HCT116 (cell line): ENCODE results near the gene IGFL4. TPM values are rescaled to one million over a fixed set of nuclear protein-coding genes. Genes with fewer than 3 reads are reported as not detected.

Experiments used
- ATAC-seq: fragments of 200-7000 bp; cut with Tn5 transposase; 2 replicates; pipeline ENCODE4 v1.9.1; 2020; ENCODE audit warnings: mild to moderate bottlenecking, moderate library complexity
- BruUV-seq: library from RNA; stranded (reverse); fragments of 400-500 nt; replicated peaks from 2 replicates; lab custom pipeline; 2021; lab: Mats Ljungman, UMichigan
- CTCF ChIA-PET: fragments of 300-600 bp; sonication (Branson Sonifier 250); formaldehyde crosslinking; loops from one replicate; lab custom pipeline; 2021; ENCODE audit warnings: antibody characterized with exemption; lab: Charles Lee
- POLR2A ChIA-PET: fragments of 300-600, 350-600 bp; sonication (Branson Sonifier 250); formaldehyde crosslinking; loops from one replicate; lab custom pipeline; 2021; ENCODE audit warnings: antibody characterized with exemption; lab: Charles Lee
- RAD21 ChIA-PET, 2 experiments: fragments of 300-600 bp; sonication (Branson Sonifier 250); formaldehyde crosslinking; loops; one replicate each; lab custom pipeline; 2023; ENCODE audit warnings: low total read pairs in 2 of 2; ENCODE audit not compliant: uncharacterized antibody in 2 of 2, unreplicated experiment in 2 of 2, low non-redundant PET in 1 of 2; lab: Charles Lee
- DNase-seq: peaks from one replicate; pipeline ENCODE4 v3.0.0-alpha.2; 2010; ENCODE audit warnings: low read depth, low spot score
- H2AFZ ChIP-seq: fragments of 200-600 bp; shearing (Covaris generic), sonication (generic); 2 replicates; pipeline ENCODE4 v1.6.1; 2017; ENCODE audit warnings: low read depth, mixed run types, mixed read lengths, antibody characterized with exemption, low read length; ENCODE audit not compliant: poor library complexity, severe bottlenecking
- H3K27ac ChIP-seq: 2 replicates; pipeline ENCODE4 v1.5.1; 2012; ENCODE audit warnings: low read depth, low read length
- H3K27me3 ChIP-seq: fragments of 200-600 bp; sonication (generic); 2 replicates; pipeline ENCODE4 v1.6.1; 2016; ENCODE audit warnings: mixed run types, low read length, mixed read lengths; ENCODE audit not compliant: insufficient read depth
- H3K36me3 ChIP-seq, 2 experiments: fragments of 200-500 bp in 1 of 2; fragments of 200-600 bp in 1 of 2; sonication (Bioruptor generic) in 1 of 2; sonication (generic) in 1 of 2; 2 replicates each; pipeline versions ENCODE4 v1.5.1 to v1.6.1; 2014 to 2016; ENCODE audit warnings: low read length in 2 of 2, inconsistent platforms in 1 of 2, mixed read lengths in 1 of 2, mixed run types in 1 of 2; ENCODE audit not compliant: insufficient read depth in 2 of 2, control insufficient read depth in 1 of 2
- H3K4me1 ChIP-seq, 2 experiments: fragments of 200-600 bp in 1 of 2; sonication (generic) in 1 of 2; 2 replicates each; pipeline versions ENCODE4 v1.5.1 to v1.6.1; 2012 to 2017; ENCODE audit warnings: low read length in 2 of 2, inconsistent platforms in 1 of 2, mild to moderate bottlenecking in 1 of 2, mixed read lengths in 1 of 2, mixed run types in 1 of 2, moderate library complexity in 1 of 2; ENCODE audit not compliant: insufficient read depth in 2 of 2, control insufficient read depth in 1 of 2
- H3K4me2 ChIP-seq: fragments of 200-600 bp; sonication (generic); 2 replicates; pipeline ENCODE4 v1.6.1; 2017; ENCODE audit warnings: mixed run types, low read length, mixed read lengths
- H3K4me3 ChIP-seq, 2 experiments: fragments of 200-600 bp in 1 of 2; sonication (generic) in 1 of 2; replicated peaks in 1 of 2; 2 replicates each; pipeline ENCODE4 v1.5.1; 2011 to 2016; ENCODE audit warnings: low read length in 2 of 2, control low read depth in 1 of 2, low read depth in 1 of 2, mild to moderate bottlenecking in 1 of 2, mixed read lengths in 1 of 2, mixed run types in 1 of 2
- H3K79me2 ChIP-seq: fragments of 200-600 bp; sonication (generic); 2 replicates; pipeline ENCODE4 v1.6.1; 2017; ENCODE audit warnings: mild to moderate bottlenecking, mixed run types, low read length, moderate library complexity, mixed read lengths; ENCODE audit not compliant: insufficient read depth
- H3K9ac ChIP-seq: fragments of 200-600 bp; sonication (generic); 2 replicates; pipeline ENCODE4 v1.6.1; 2016; ENCODE audit warnings: low read length, mixed read lengths
- H3K9me2 ChIP-seq: fragments of 200-600 bp; sonication (generic), shearing (Covaris generic); 2 replicates; pipeline ENCODE4 v1.6.1; 2017; ENCODE audit warnings: mixed run types, mild to moderate bottlenecking, moderate library complexity; ENCODE audit not compliant: insufficient read depth
- H3K9me3 ChIP-seq, 2 experiments: fragments of 200-500 bp in 1 of 2; fragments of 200-600 bp in 1 of 2; sonication (Bioruptor generic) in 1 of 2; sonication (generic) in 1 of 2; 2 replicates each; pipeline ENCODE4 v1.6.1; 2014 to 2017; ENCODE audit warnings: low read length in 2 of 2, mixed read lengths in 2 of 2, inconsistent platforms in 1 of 2, low read depth in 1 of 2, mild to moderate bottlenecking in 1 of 2, mixed run types in 1 of 2, moderate library complexity in 1 of 2; ENCODE audit not compliant: control insufficient read depth in 1 of 2, insufficient read depth in 1 of 2
- H4K20me1 ChIP-seq: fragments of 200-600 bp; sonication (generic), shearing (Covaris generic); 2 replicates; pipeline ENCODE4 v1.6.1; 2017; ENCODE audit warnings: mixed run types, mild to moderate bottlenecking, moderate library complexity; ENCODE audit not compliant: insufficient read depth
- CTCF ChIP-seq, 3 experiments: fragments of 200-600 bp in 1 of 3; sonication (generic) in 1 of 3; IDR thresholded peaks in 2 of 3; conservative IDR thresholded peaks in 1 of 3; 2 replicates each; pipeline ENCODE4 v1.5.1; 2012 to 2017; ENCODE audit warnings: low read depth in 2 of 3, low read length in 2 of 3, antibody characterized with exemption in 1 of 3, borderline replicate concordance in 1 of 3, control low read depth in 1 of 3, mild to moderate bottlenecking in 1 of 3, mixed read lengths in 1 of 3, mixed run types in 1 of 3, moderate library complexity in 1 of 3; ENCODE audit not compliant: insufficient read depth in 1 of 3
- ELF1 ChIP-seq: IDR thresholded peaks from 2 replicates; pipeline ENCODE4 v1.6.1; 2012; ENCODE audit warnings: low read depth, borderline replicate concordance
- FOSL1 ChIP-seq: IDR thresholded peaks from 2 replicates; pipeline ENCODE4 v1.6.1; 2012; ENCODE audit warnings: low read depth
- RAD21 ChIP-seq: IDR thresholded peaks from 2 replicates; pipeline ENCODE4 v1.6.1; 2012; ENCODE audit warnings: low read depth, mild to moderate bottlenecking
- SP1 ChIP-seq: IDR thresholded peaks from 2 replicates; pipeline ENCODE4 v1.6.1; 2012; ENCODE audit warnings: low read depth
- ZFX ChIP-seq: fragments of 450-650 bp; IDR thresholded peaks from 2 replicates; pipeline ENCODE4 v1.6.1; 2017
- intact Hi-C: fragments of 100-400 bp; cut with micrococcal nuclease; formaldehyde crosslinking; loops from 2 replicates; pipeline ENCODE4 v1.10.0; 2022
- total RNA-seq: library from RNA; stranded (reverse); gene quantifications from one replicate; pipeline ENCODE4 v1.2.1, GENCODE V29; 2021; ENCODE audit not compliant: unreplicated experiment

The IGFL4 gene
- total RNA-seq, 1 experiment from 2014 or later: not detected

- no peak for TF ChIP-seq CTCF (IDR thresholded peaks at IDR 0.05 in 2 of 3, conservative IDR thresholded peaks at IDR 0.05 in 1 of 3; ENCODE audit: borderline replicate concordance in 1 of 3, insufficient read depth in 1 of 3, low read depth in 2 of 3, low read length in 2 of 3)
- no peak for TF ChIP-seq ZFX
- TF ChIP-seq FOSL1: peak; percentile 90
- TF ChIP-seq ELF1: no peak
- TF ChIP-seq RAD21: no peak
Measured at GRCh38 chr19:46068345-46069258, 27.8 kb upstream of the IGFL4 start (continued).

GRCh38 chr19:46067691-46068090 lies 26.9 kb upstream of the IGFL4 start:
- H3K9ac ChIP-seq: no peak overlapping the region
- no peaks in the 10 kb centered on the region for H3K9me2 ChIP-seq
- intact Hi-C loops: no loop called here
- CTCF ChIA-PET: interaction anchor here (1.0 to 2.1 kb wide), 4 partner anchors 8 to 39 kb away, joined by 3 to 13 read pairs (median 7); no protein-coding TSS in a partner anchor
- no peaks in the 10 kb centered on the region for H3K79me2 ChIP-seq
- no TSS peak for BruUV-seq
- no peak overlapping the region for H3K27ac ChIP-seq
- H4K20me1 ChIP-seq: no peaks in the 10 kb centered on the region
- DNase-seq (no peak), ATAC-seq (no peak)
- 0 out of 4 replicates have a peak overlapping the region, but pooled peaks of 1 of the 2 experiments have one; percentile 11 for H3K4me3 ChIP-seq
- H2AFZ ChIP-seq: no peak overlapping the region
- H3K4me1 ChIP-seq: peaks cover 30 to 35% of the 10 kb centered on the region in 2 experiments
- POLR2A ChIA-PET: no interaction called here
- no peaks in the 10 kb centered on the region for H3K36me3 ChIP-seq
- RAD21 ChIA-PET: no interaction called here
- TF ChIP-seq ZFX: no peak
- no peak for TF ChIP-seq FOSL1
- peak; percentile 16; the same call in 1 of the 2 replicates for TF ChIP-seq SP1
- TF ChIP-seq CTCF (IDR thresholded peaks at IDR 0.05 in 2 of 3, conservative IDR thresholded peaks at IDR 0.05 in 1 of 3; ENCODE audit: borderline replicate concordance in 1 of 3, insufficient read depth in 1 of 3, low read depth in 2 of 3, low read length in 2 of 3): no peak
- H3K4me2 ChIP-seq: peak overlapping the region; percentile 61
- peaks cover 80% of the 10 kb centered on the region for H3K27me3 ChIP-seq
- no peaks in the 10 kb centered on the region for H3K9me3 ChIP-seq
